ENCODE results near the gene RBM6. TPM values are rescaled to one million over a fixed set of nuclear protein-coding genes. Genes with fewer than 3 reads are reported as not detected.

Gene RBM6
- total RNA-seq (ENCODE audit: low replicate concordance), result 30.9 and 35.8 TPM in 2 replicates

GRCh38 chr3:49939858-49940666, at the start of gene RBM6:
Gene RBM6, plus strand, starts transcription at chr3:49940150. Its CDS starts 22,492 bp downstream, at chr3:49962642.

GRCh38 chr3:49903451-49904424, 36.2 kb upstream of the RBM6 start, which contains the start of gene MST1R:
Gene MST1R, minus strand, starts transcription at chr3:49903873. Its CDS starts 264 bp downstream, at chr3:49903609.

GRCh38 chr3:49929291-49930167, 10.4 kb upstream of the RBM6 start, which contains the start of gene MON1A:
Gene MON1A, minus strand, starts transcription at chr3:49929811. Its CDS starts 16,465 bp downstream, at chr3:49913346.

GRCh38 chr3:50088725-50089608, 149.0 kb downstream of the RBM6 start, which contains the start of gene RBM5:
Gene RBM5, plus strand, starts transcription at chr3:50088919. Its CDS starts 1,516 bp downstream, at chr3:50090435.

Other genes with a start within 250 kb of the RBM6 start
- gene AMIGO3, start 220.5 kb upstream of the RBM6 start, total RNA-seq (ENCODE audit: low replicate concordance), result 0.59 TPM in 1 of 2 replicates, not detected in the other
- 39.3 and 42.8 TPM in 2 replicates for gene GMPPB, start 216.2 kb upstream of the RBM6 start, total RNA-seq (ENCODE audit: low replicate concordance)
- gene IP6K1, start 153.6 kb upstream of the RBM6 start, total RNA-seq (ENCODE audit: low replicate concordance), result 31.0 and 69.0 TPM in 2 replicates
- gene CDHR4, start 140.3 kb upstream of the RBM6 start, total RNA-seq (ENCODE audit: low replicate concordance), result 1.3 TPM in 1 of 2 replicates, not detected in the other
- gene INKA1, start 136.9 kb upstream of the RBM6 start, total RNA-seq (ENCODE audit: low replicate concordance), result 5.7 and 10.2 TPM in 2 replicates
- 32.1 and 69.6 TPM in 2 replicates for gene UBA7, start 126.2 kb upstream of the RBM6 start, total RNA-seq (ENCODE audit: low replicate concordance)
- 2.0 and 2.8 TPM in 2 replicates for gene TRAIP, start 83.6 kb upstream of the RBM6 start, total RNA-seq (ENCODE audit: low replicate concordance)
- gene CAMKV, start 70.2 kb upstream of the RBM6 start, total RNA-seq (ENCODE audit: low replicate concordance), result not detected in 2 replicates
- gene MST1R, start 36.3 kb upstream of the RBM6 start, total RNA-seq (ENCODE audit: low replicate concordance), result 0.35 and 0.45 TPM in 2 replicates
- gene MON1A, start 10.3 kb upstream of the RBM6 start, total RNA-seq (ENCODE audit: low replicate concordance), result 5.7 and 8.8 TPM in 2 replicates
- gene RBM5, start 148.8 kb downstream of the RBM6 start, total RNA-seq (ENCODE audit: low replicate concordance), result 135 and 864 TPM in 2 replicates
- gene SEMA3F, start 215.2 kb downstream of the RBM6 start, total RNA-seq (ENCODE audit: low replicate concordance), result 3.7 and 7.4 TPM in 2 replicates

Measured in smooth muscle cell of the coronary artery (primary cell).